Smooth muscle cell (in vitro differentiated cells): ENCODE results near the gene PCGF3. TPM values are rescaled to one million over a fixed set of nuclear protein-coding genes. Genes with fewer than 3 reads are reported as not detected.
"Not testable (repeated sequence)": the region's sequence is repeated elsewhere in the genome, so short reads cannot be mapped to it uniquely, and the experiment has no call there.

Source experiments
- DNase-seq: peaks from one replicate; lab custom pipeline; 2025; ENCODE audit not compliant: unreplicated experiment; lab: John Stamatoyannopoulos, UW
- H2AFZ ChIP-seq: fragments of 200-600 bp; sonication (generic); 2 replicates; pipeline ENCODE4 v1.6.0; 2016; ENCODE audit warnings: antibody characterized with exemption, low read depth, mild to moderate bottlenecking
- H3F3A ChIP-seq: fragments of 200-600 bp; sonication (generic); 2 replicates; pipeline ENCODE4 v1.6.0; 2017; ENCODE audit warnings: antibody characterized with exemption, low read depth
- H3K27ac ChIP-seq: fragments of 200-600 bp; sonication (generic); 2 replicates; pipeline ENCODE4 v1.5.1; 2016; ENCODE audit warnings: low read depth, mild to moderate bottlenecking
- H3K27me3 ChIP-seq: fragments of 200-600 bp; sonication (generic); 2 replicates; pipeline ENCODE4 v1.6.1; 2016; ENCODE audit warnings: low read depth, mild to moderate bottlenecking
- H3K36me3 ChIP-seq: fragments of 200-600 bp; sonication (generic); 2 replicates; pipeline ENCODE4 v1.5.1; 2016; ENCODE audit warnings: low read depth
- H3K4me1 ChIP-seq: fragments of 200-600 bp; sonication (generic); 2 replicates; pipeline ENCODE4 v1.5.1; 2016; ENCODE audit warnings: low read depth
- H3K4me2 ChIP-seq: fragments of 200-600 bp; sonication (generic); 2 replicates; pipeline ENCODE4 v1.6.0; 2016; ENCODE audit warnings: mild to moderate bottlenecking
- H3K4me3 ChIP-seq: fragments of 200-600 bp; sonication (generic); 2 replicates; pipeline ENCODE4 v1.5.1; 2016; ENCODE audit warnings: mild to moderate bottlenecking
- H3K79me2 ChIP-seq: fragments of 200-600 bp; sonication (generic); 2 replicates; pipeline ENCODE4 v1.6.0; 2016; ENCODE audit warnings: low read depth, mild to moderate bottlenecking
- H3K9ac ChIP-seq: fragments of 200-600 bp; sonication (generic); 2 replicates; pipeline ENCODE4 v1.6.0; 2016; ENCODE audit warnings: low read depth
- H3K9me3 ChIP-seq: fragments of 200-600 bp; sonication (generic); replicated peaks from 2 replicates; pipeline ENCODE4 v1.5.1; 2016; ENCODE audit warnings: low read depth
- H4K20me1 ChIP-seq: fragments of 200-600 bp; sonication (generic); 2 replicates; pipeline ENCODE4 v1.6.0; 2016; ENCODE audit warnings: low read depth
- CTCF ChIP-seq: fragments of 200-600 bp; sonication (generic); IDR thresholded peaks from 2 replicates; pipeline ENCODE4 v1.5.1; 2017; ENCODE audit warnings: borderline replicate concordance, mild to moderate bottlenecking, antibody characterized with exemption; ENCODE audit not compliant: insufficient read depth, poor library complexity, severe bottlenecking
- WGBS: methylation state at CpG from one replicate; pipeline ENCODE4 v1.1.7; 2016; ENCODE audit warnings: low lambda C conversion rate; 5-methylcytosine and 5-hydroxymethylcytosine counted together
- polyA plus RNA-seq: library from polyadenylated mRNA; unstranded; fragments of >200 nt; fragmentation: Nextera tagmentation; extraction: Ambion mirVana; gene quantifications from 2 replicates; pipeline ENCODE4 v1.2.1, GENCODE V29; 2016
- total RNA-seq: library from RNA; depleted of rRNA; stranded (reverse); fragments of >200 nt; gene quantifications from 2 replicates; pipeline ENCODE4 v1.2.3, GENCODE V29; 2014

Gene PCGF3
- total and polyA plus RNA-seq, 2 experiments from 2014 or later, result 29.6 to 45.4 TPM

GRCh38 chr4:777520-778262 lies 72.1 kb downstream of the PCGF3 start:
- Histone ChIP-seq H3K9me3 (no peaks in the 10 kb centered on the region), H3K36me3 (no peaks in the 10 kb centered on the region), H3K9ac (no peak overlapping the region), H2AFZ (no peak overlapping the region), H3F3A (peaks cover 32% of the 10 kb centered on the region), H3K4me1 (peaks cover 14% of the 10 kb centered on the region), H3K4me2 (no peak overlapping the region), H4K20me1 (peaks cover 82% of the 10 kb centered on the region), H3K27ac (no peak overlapping the region), H3K27me3 (no peaks in the 10 kb centered on the region), H3K4me3 (no peak overlapping the region), H3K79me2 (peaks cover 86% of the 10 kb centered on the region)
- TF ChIP-seq CTCF, result no peak
- 86% methylated on average over 6 of the region's 6 CpGs for WGBS
- no peak for DNase-seq

DNA sequence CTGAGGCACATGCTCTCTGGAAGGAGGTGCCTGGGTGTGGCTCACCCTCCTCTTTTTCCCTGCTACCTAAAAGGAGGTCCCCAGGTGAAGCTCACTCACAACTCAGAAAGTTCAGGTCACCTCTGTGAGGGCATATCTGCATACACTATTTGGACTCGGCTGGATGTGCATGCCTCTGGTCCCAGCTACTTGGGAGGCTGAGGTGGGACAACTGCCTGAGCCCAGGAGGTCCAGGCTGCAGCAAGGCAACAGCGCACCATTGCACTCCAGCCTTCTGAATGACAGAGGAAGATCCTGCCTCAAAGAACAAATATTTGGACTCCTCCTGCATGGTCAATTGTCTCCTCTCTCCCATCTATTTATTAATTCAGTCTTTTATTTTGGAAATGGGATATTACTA lies 73.9 kb downstream of the PCGF3 start:
- Histone ChIP-seq H3K4me3 (peak overlapping the region; percentile 19), H4K20me1 (peaks cover 64% of the 10 kb centered on the region), H3F3A (peaks cover 32% of the 10 kb centered on the region), H3K36me3 (no peaks in the 10 kb centered on the region), H3K27me3 (peaks cover 5% of the 10 kb centered on the region), H2AFZ (no peak overlapping the region), H3K9ac (no peak overlapping the region), H3K27ac (no peak overlapping the region), H3K4me1 (peaks cover 14% of the 10 kb centered on the region), H3K79me2 (peaks cover 68% of the 10 kb centered on the region), H3K4me2 (peak overlapping the region; percentile 94), H3K9me3 (no peaks in the 10 kb centered on the region)
- WGBS, result 100% methylated on average over 2 of the region's 2 CpGs
- no peak for TF ChIP-seq CTCF
- DNase-seq, result no peak

GRCh38 chr4:780255-780654 lies 74.6 kb downstream of the PCGF3 start:
- Histone ChIP-seq H3K9ac (peak overlapping the region; percentile 98), H3K27ac (peak overlapping the region; percentile 94), H3K4me3 (peak overlapping the region; percentile 86), H3K27me3 (peaks cover 12% of the 10 kb centered on the region), H4K20me1 (peaks cover 57% of the 10 kb centered on the region), H3K4me2 (peak overlapping the region; percentile 94), H3K79me2 (peaks cover 61% of the 10 kb centered on the region), H3F3A (peaks cover 26% of the 10 kb centered on the region), H3K4me1 (peaks cover 16% of the 10 kb centered on the region)
- H3K36me3 ChIP-seq, H2AFZ ChIP-seq, H3K9me3 ChIP-seq, DNase-seq: not testable (repeated sequence)
- 83% methylated on average over 10 of the region's 10 CpGs for WGBS

- Histone ChIP-seq H3K27ac (peak overlapping the region; percentile 94), H3K4me1 (peaks cover 22% of the 10 kb centered on the region), H4K20me1 (peaks cover 50% of the 10 kb centered on the region), H3K9me3 (no peaks in the 10 kb centered on the region), H2AFZ (no peak overlapping the region), H3K4me2 (peak overlapping the region; percentile 94), H3F3A (peaks cover 26% of the 10 kb centered on the region), H3K36me3 (no peaks in the 10 kb centered on the region), H3K79me2 (peaks cover 54% of the 10 kb centered on the region), H3K27me3 (peaks cover 19% of the 10 kb centered on the region), H3K9ac (peak overlapping the region; percentile 98), H3K4me3 (peak overlapping the region; percentile 86)
- WGBS, result 6% methylated on average over 35 of the region's 38 CpGs
- TF ChIP-seq CTCF, result no peak
- no peak for DNase-seq
Measured at GRCh38 chr4:780716-781492, 75.3 kb downstream of the PCGF3 start.
